Stimulated activated CD8-positive, alpha-beta memory T cell treated with anti-CD3 and anti-CD28 coated beads, Interleukin-12 subunit alpha, Interleukin-12 subunit beta, amount 100 ng/mL, for 24 hours (primary cell): ENCODE measurements around the gene ORC5.
"Not testable (repeated sequence)": the region's sequence is repeated elsewhere in the genome, so short reads cannot be mapped to it uniquely, and the experiment has no call there.

Source experiments
- DNase-seq: peaks from one replicate; pipeline ENCODE4 v3.0.0-alpha.2; 2020; ENCODE audit errors: extremely low read depth

ORC5 gene

GRCh38 chr7:104192434-104192833 lies 15.4 kb downstream of the ORC5 start:
- DNase-seq = no peak

- DNase-seq = no peak
Observed at GRCh38 chr7:104185346-104185745, 22.5 kb downstream of the ORC5 start.

- DNase-seq = no peak
Observed at GRCh38 chr7:104179178-104179577, 28.6 kb downstream of the ORC5 start.

GRCh38 chr7:104177565-104178083 lies 30.2 kb downstream of the ORC5 start:
- DNase-seq = not testable (repeated sequence)

- no peak for DNase-seq
Observed at GRCh38 chr7:104176332-104176731, 31.5 kb downstream of the ORC5 start.

GRCh38 chr7:104175361-104175984 lies 32.3 kb downstream of the ORC5 start:
- DNase-seq = no peak

GRCh38 chr7:104174798-104175197 lies 33.0 kb downstream of the ORC5 start:
- no peak for DNase-seq

- no peak for DNase-seq
Observed at GRCh38 chr7:104162081-104162480, 45.7 kb downstream of the ORC5 start.

GRCh38 chr7:104161244-104161643 lies 46.6 kb downstream of the ORC5 start:
- no peak for DNase-seq

GRCh38 chr7:104160375-104160774 lies 47.4 kb downstream of the ORC5 start:
- DNase-seq = no peak

GRCh38 chr7:104156842-104157277 lies 51.0 kb downstream of the ORC5 start:
- no peak for DNase-seq

- no peak for DNase-seq
Observed at GRCh38 chr7:104153287-104153686, 54.5 kb downstream of the ORC5 start.

GRCh38 chr7:104152468-104152867 lies 55.3 kb downstream of the ORC5 start:
- DNase-seq = no peak

GRCh38 chr7:104150470-104150869 lies 57.3 kb downstream of the ORC5 start:
- no peak for DNase-seq

GRCh38 chr7:104149822-104150221 lies 58.0 kb downstream of the ORC5 start:
- DNase-seq = no peak

- DNase-seq = no peak
Observed at GRCh38 chr7:104142147-104142546, 65.7 kb downstream of the ORC5 start.

GRCh38 chr7:104137971-104138370 lies 69.8 kb downstream of the ORC5 start:
- no peak for DNase-seq

- DNase-seq = no peak
Observed at GRCh38 chr7:104137511-104137910, 70.3 kb downstream of the ORC5 start.

- DNase-seq = no peak
Observed at GRCh38 chr7:104136981-104137380, 70.8 kb downstream of the ORC5 start.

- no peak for DNase-seq
Observed at GRCh38 chr7:104136561-104136960, 71.3 kb downstream of the ORC5 start.

GRCh38 chr7:104135760-104136558 lies 71.9 kb downstream of the ORC5 start:
- no peak for DNase-seq

- no peak for DNase-seq
Observed at GRCh38 chr7:104133238-104133637, 74.6 kb downstream of the ORC5 start.

GRCh38 chr7:104130726-104131125 lies 77.1 kb downstream of the ORC5 start:
- DNase-seq = no peak
